Activated naive CD4-positive, alpha-beta T cell treated with anti-CD3 and anti-CD28 coated beads for 36 hours (primary cell): Measurements from ENCODE around the gene FGF18. TPM values are rescaled to one million over a fixed set of nuclear protein-coding genes. Genes with fewer than 3 reads are reported as not detected.
"Not testable (repeated sequence)": the region's sequence is repeated elsewhere in the genome, so short reads cannot be mapped to it uniquely, and the experiment has no call there.

Experiments used
- CTCF ChIA-PET: fragments of 350-600 bp; sonication (Branson Sonifier 250); formaldehyde crosslinking; loops from one replicate; lab custom pipeline; 2021; ENCODE audit warnings: antibody characterized with exemption; lab: Charles Lee
- DNase-seq: peaks from one replicate; pipeline ENCODE4 v3.0.0-alpha.2; 2020
- H3K27ac Mint-ChIP-seq: one replicate; pipeline ENCODE4 v1.8.0; 2021; ENCODE audit warnings: mild to moderate bottlenecking, mixed read lengths
- H3K27me3 Mint-ChIP-seq: one replicate; pipeline ENCODE4 v1.8.0; 2021; ENCODE audit warnings: low read depth, mixed read lengths
- H3K36me3 Mint-ChIP-seq: one replicate; pipeline ENCODE4 v1.8.0; 2021; ENCODE audit warnings: low read depth, mixed read lengths
- H3K4me1 Mint-ChIP-seq: one replicate; pipeline ENCODE4 v1.8.0; 2021; ENCODE audit warnings: low read depth, mixed read lengths
- H3K4me3 Mint-ChIP-seq: one replicate; pipeline ENCODE4 v1.8.0; 2021; ENCODE audit warnings: mild to moderate bottlenecking, moderate library complexity, mixed read lengths
- H3K9me3 Mint-ChIP-seq: one replicate; pipeline ENCODE4 v1.8.0; 2021; ENCODE audit warnings: mixed read lengths
- intact Hi-C: fragments of 100-400 bp; cut with micrococcal nuclease; formaldehyde crosslinking; loops from one replicate; pipeline ENCODE4 v1.15.1; 2023
- total RNA-seq, 2 experiments: library from RNA; stranded (reverse); gene quantifications; one replicate each; pipeline ENCODE4 v1.2.3, GENCODE V29; 2021

Gene FGF18
- total RNA-seq, 2 experiments from 2014 or later, result 0.17 TPM; not detected in 1

GRCh38 chr5:171401167-171401947 lies 18.1 kb upstream of the FGF18 start:
- no peak overlapping the region for H3K4me3 Mint-ChIP-seq
- H3K9me3 Mint-ChIP-seq, result no peaks in the 10 kb centered on the region
- peaks cover 51% of the 10 kb centered on the region for H3K4me1 Mint-ChIP-seq
- no peak overlapping the region for H3K27ac Mint-ChIP-seq
- H3K36me3 Mint-ChIP-seq, result peaks cover 65% of the 10 kb centered on the region
- no peak for DNase-seq
- H3K27me3 Mint-ChIP-seq, result no peaks in the 10 kb centered on the region
- intact Hi-C loops, result no loop called here
- CTCF ChIA-PET, result interaction anchor here (1.3 kb wide), 1 partner anchor 9 kb away, joined by 3 read pairs; no protein-coding TSS in a partner anchor

- DNase-seq, H3K4me3 Mint-ChIP-seq, H3K27ac Mint-ChIP-seq, intact Hi-C loops, H3K27me3 Mint-ChIP-seq, CTCF ChIA-PET, H3K9me3 Mint-ChIP-seq: not testable (repeated sequence)
- Mint-ChIP-seq H3K36me3 (peaks cover 65% of the 10 kb centered on the region), H3K4me1 (peaks cover 54% of the 10 kb centered on the region)
Observed at GRCh38 chr5:171402751-171403150, 16.7 kb upstream of the FGF18 start.

GRCh38 chr5:171405615-171406014 lies 13.8 kb upstream of the FGF18 start:
- Mint-ChIP-seq H3K9me3 (no peaks in the 10 kb centered on the region), H3K4me1 (peaks cover 50% of the 10 kb centered on the region), H3K27ac (no peak overlapping the region), H3K4me3 (no peak overlapping the region), H3K36me3 (peaks cover 61% of the 10 kb centered on the region), H3K27me3 (no peaks in the 10 kb centered on the region)
- DNase-seq, result no peak
- CTCF ChIA-PET, result interaction anchor here (0.6 to 2.4 kb wide), 3 partner anchors 9 to 13 kb away, joined by 4 to 9 read pairs (median 6); partner anchors contain the start of gene FGF18
- intact Hi-C loops, result loop anchor here (2.0 kb wide), 1 partner anchor 17 kb away; no protein-coding TSS in a partner anchor

GRCh38 chr5:171407234-171407633 lies 12.2 kb upstream of the FGF18 start:
- Mint-ChIP-seq H3K9me3 (no peaks in the 10 kb centered on the region), H3K4me1 (peaks cover 43% of the 10 kb centered on the region), H3K27me3 (no peaks in the 10 kb centered on the region), H3K36me3 (peaks cover 61% of the 10 kb centered on the region), H3K4me3 (no peak overlapping the region), H3K27ac (no peak overlapping the region)
- CTCF ChIA-PET, result no interaction called here
- DNase-seq, result no peak
- intact Hi-C loops, result loop anchor here (2.0 kb wide), 1 partner anchor 18 kb away; no protein-coding TSS in a partner anchor

- Mint-ChIP-seq H3K27me3 (no peaks in the 10 kb centered on the region), H3K4me1 (peaks cover 41% of the 10 kb centered on the region), H3K4me3 (no peak overlapping the region), H3K27ac (peak overlapping the region; percentile 80), H3K36me3 (peaks cover 64% of the 10 kb centered on the region), H3K9me3 (no peaks in the 10 kb centered on the region)
- intact Hi-C loops, result loop anchor here (10.0 kb wide), 1 partner anchor 875 kb away; the partner anchor contains the start of gene UBTD2
- DNase-seq, result no peak
- CTCF ChIA-PET, result interaction anchor here (2.0 kb wide), 1 partner anchor 10 kb away, joined by 6 read pairs; the partner anchor contains the start of gene FGF18
Observed at GRCh38 chr5:171409164-171410136, 10.0 kb upstream of the FGF18 start.

GRCh38 chr5:171410181-171410580 lies 9.3 kb upstream of the FGF18 start:
- Mint-ChIP-seq H3K9me3 (no peaks in the 10 kb centered on the region), H3K27me3 (no peaks in the 10 kb centered on the region), H3K36me3 (peaks cover 61% of the 10 kb centered on the region), H3K4me3 (no peak overlapping the region), H3K4me1 (peaks cover 38% of the 10 kb centered on the region), H3K27ac (peak overlapping the region; percentile 41)
- no peak for DNase-seq
- intact Hi-C loops, result loop anchor here (10.0 kb wide), 1 partner anchor 875 kb away; the partner anchor contains the start of gene UBTD2
- CTCF ChIA-PET, result interaction anchor here (2.0 kb wide), 1 partner anchor 9 kb away, joined by 6 read pairs; the partner anchor contains the start of gene FGF18

- Mint-ChIP-seq H3K4me3 (no peak overlapping the region), H3K9me3 (no peaks in the 10 kb centered on the region), H3K27me3 (no peaks in the 10 kb centered on the region), H3K27ac (no peak overlapping the region), H3K4me1 (peaks cover 19% of the 10 kb centered on the region), H3K36me3 (peaks cover 43% of the 10 kb centered on the region)
- intact Hi-C loops, result loop anchor here (10.0 kb wide), 1 partner anchor 873 kb away; the partner anchor contains the start of gene UBTD2
- CTCF ChIA-PET, result no interaction called here
- DNase-seq, result no peak
Observed at GRCh38 chr5:171412186-171412585, 7.3 kb upstream of the FGF18 start.

GRCh38 chr5:171413153-171413910 lies 6.1 kb upstream of the FGF18 start:
- Mint-ChIP-seq H3K4me3 (no peak overlapping the region), H3K4me1 (peaks cover 7% of the 10 kb centered on the region), H3K36me3 (peaks cover 32% of the 10 kb centered on the region), H3K9me3 (no peaks in the 10 kb centered on the region), H3K27ac (no peak overlapping the region), H3K27me3 (no peaks in the 10 kb centered on the region)
- DNase-seq, result no peak
- intact Hi-C loops, result loop anchor here (10.0 kb wide), 1 partner anchor 871 kb away; the partner anchor contains the start of gene UBTD2
- CTCF ChIA-PET, result interaction anchor here (0.8 kb wide), 1 partner anchor 646 kb away, joined by 3 read pairs; no protein-coding TSS in a partner anchor

- H3K27me3 Mint-ChIP-seq, H3K27ac Mint-ChIP-seq, H3K4me1 Mint-ChIP-seq, DNase-seq, H3K9me3 Mint-ChIP-seq, H3K4me3 Mint-ChIP-seq: not testable (repeated sequence)
- H3K36me3 Mint-ChIP-seq, result peaks cover 27% of the 10 kb centered on the region
- intact Hi-C loops, result loop anchor here (10.0 kb wide), 1 partner anchor 871 kb away; the partner anchor contains the start of gene UBTD2
- CTCF ChIA-PET, result interaction anchor here (0.8 kb wide), 1 partner anchor 646 kb away, joined by 3 read pairs; no protein-coding TSS in a partner anchor
Observed at GRCh38 chr5:171413993-171414392, 5.5 kb upstream of the FGF18 start.

- H3K9me3 Mint-ChIP-seq, result no peaks in the 10 kb centered on the region
- no peak overlapping the region for H3K27ac Mint-ChIP-seq
- H3K4me3 Mint-ChIP-seq, result no peak overlapping the region
- no peak for DNase-seq
- intact Hi-C loops, result loop anchor here (10.0 kb wide), 1 partner anchor 870 kb away; the partner anchor contains the start of gene UBTD2
- CTCF ChIA-PET, result interaction anchor here (0.6 to 1.4 kb wide), 4 partner anchors 116 to 547 kb away, joined by 3 to 4 read pairs (median 3); no protein-coding TSS in a partner anchor
- H3K27me3 Mint-ChIP-seq, result peaks cover 6% of the 10 kb centered on the region
- H3K36me3 Mint-ChIP-seq, result peaks cover 20% of the 10 kb centered on the region
- peaks cover 7% of the 10 kb centered on the region for H3K4me1 Mint-ChIP-seq
Observed at GRCh38 chr5:171415115-171415730, 4.2 kb upstream of the FGF18 start.
